GM12873 (cell line): ENCODE results near the gene CTSH.

Source experiments
- CTCF ChIP-seq: IDR thresholded peaks from 2 replicates; pipeline ENCODE4 v1.5.1; 2012; ENCODE audit warnings: low read depth, mild to moderate bottlenecking, moderate library complexity, low read length, control low read depth; ENCODE audit not compliant: insufficient read depth; ENCODE audit errors: missing control alignments

CTSH gene

GRCh38 chr15:78930577-78931388 lies 14.1 kb downstream of the CTSH start:
- TF ChIP-seq CTCF, result no peak

DNA sequence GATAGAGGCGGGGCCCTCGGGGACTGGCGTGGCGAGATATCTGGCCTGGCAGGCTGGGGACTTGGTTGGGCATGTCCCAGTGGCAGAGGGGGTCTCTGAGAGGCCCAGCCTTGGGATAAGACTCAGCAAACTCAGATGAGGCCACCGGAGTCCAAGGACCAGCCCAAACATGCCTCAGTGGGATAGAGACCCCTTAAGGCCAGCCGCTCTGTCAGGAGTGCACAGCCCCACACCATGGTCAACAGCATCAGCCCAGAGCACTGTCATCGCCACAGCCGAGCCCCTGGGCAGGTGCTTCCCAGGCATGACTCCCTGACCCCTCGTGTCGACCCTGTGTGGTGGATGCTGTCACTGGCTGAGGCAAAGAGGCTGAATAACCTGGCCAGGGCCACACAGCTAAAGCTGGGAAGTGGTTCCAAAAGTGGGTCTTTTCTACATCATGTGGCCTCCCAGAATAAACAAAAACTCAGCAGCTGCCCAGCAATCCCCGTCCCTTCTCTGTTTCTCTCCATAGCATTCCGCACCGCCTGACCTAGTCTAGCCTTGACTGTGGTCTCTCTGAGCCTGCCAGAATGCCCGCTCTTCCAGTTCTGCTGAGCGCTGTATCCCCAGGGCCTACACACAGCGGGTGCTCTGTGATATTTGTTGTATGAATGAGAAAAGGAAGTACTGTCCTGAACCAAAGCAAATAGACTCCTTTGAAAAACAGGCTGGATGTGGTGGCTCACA lies 15.1 kb downstream of the CTSH start:
- TF ChIP-seq CTCF, result no peak

DNA sequence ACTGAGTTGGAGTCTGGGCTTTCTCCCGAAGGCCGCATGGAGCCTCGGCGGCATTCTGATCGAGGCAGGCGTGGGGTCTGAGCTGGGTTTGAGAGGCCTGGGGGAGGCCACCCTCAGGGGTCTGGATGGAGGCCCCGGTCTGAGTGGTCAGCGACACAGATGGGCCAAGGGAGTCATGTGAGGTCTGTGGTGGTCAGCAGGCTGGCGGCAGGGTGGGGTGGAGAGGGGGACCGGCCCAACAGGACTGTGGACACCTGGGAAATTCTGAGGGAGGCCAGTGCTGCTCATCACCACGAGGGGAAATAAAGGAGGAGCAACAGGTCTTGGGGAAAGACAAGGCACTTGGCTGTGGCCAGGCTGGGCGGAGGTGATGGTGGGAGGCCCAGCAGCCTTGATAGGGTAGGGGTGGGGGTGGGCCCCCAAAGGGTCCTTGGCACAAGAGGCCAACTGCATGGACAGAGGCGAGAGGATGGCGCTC lies 16.2 kb downstream of the CTSH start:
- TF ChIP-seq CTCF, result no peak

- no peak for TF ChIP-seq CTCF
Measured at GRCh38 chr15:78927077-78927790, 17.6 kb downstream of the CTSH start.

- TF ChIP-seq CTCF, result no peak
Measured at GRCh38 chr15:78925956-78926743, 18.7 kb downstream of the CTSH start.

DNA sequence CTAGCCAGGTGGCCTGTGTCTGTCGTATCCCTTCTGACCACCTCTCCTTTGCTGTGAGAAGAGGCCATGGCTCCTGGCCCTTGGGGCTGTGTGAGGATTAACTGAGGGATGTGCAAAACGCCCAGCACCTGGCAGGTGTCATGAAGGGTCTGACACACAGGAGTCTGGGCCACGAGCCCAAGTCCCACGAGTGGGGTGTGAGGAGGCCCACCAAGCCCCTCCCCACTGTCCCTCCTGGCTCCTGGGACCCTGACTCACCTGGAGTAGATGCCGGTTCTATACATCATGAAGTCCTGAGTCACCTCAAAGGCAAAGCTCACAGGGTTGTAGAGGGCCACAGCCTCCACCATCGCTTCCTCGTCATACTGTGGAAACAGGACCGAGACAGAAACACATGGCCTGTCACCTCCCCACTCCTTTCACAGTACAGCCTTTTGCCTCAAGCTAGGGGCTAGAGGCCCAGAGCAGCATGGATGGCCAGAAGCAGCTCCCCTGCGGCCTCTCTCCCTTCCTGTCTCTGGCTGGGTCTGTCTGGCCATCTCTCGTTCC lies 19.7 kb downstream of the CTSH start:
- no peak for TF ChIP-seq CTCF
